BE2C (cell line): Measurements from ENCODE around the gene TEDC1.
A peak's percentile ranks its signal among the peaks of the same experiment; 100 is the strongest.

ENCODE experiments used
- DNase-seq: peaks from one replicate; pipeline ENCODE4 v3.0.0-alpha.2; 2020
- H3K27me3 ChIP-seq: fragments of 250-450 bp; sonication (Bioruptor Pico); 2 replicates; pipeline ENCODE4 v1.5.1; 2020; ENCODE audit warnings: mild to moderate bottlenecking
- H3K36me3 ChIP-seq: fragments of 250-450 bp; sonication (Bioruptor Pico); 2 replicates; pipeline ENCODE4 v1.5.1; 2020; ENCODE audit warnings: mild to moderate bottlenecking
- H3K4me1 ChIP-seq: fragments of 250-450 bp; sonication (Bioruptor Pico); 2 replicates; pipeline ENCODE4 v1.5.1; 2020
- H3K4me3 ChIP-seq: 2 replicates; pipeline ENCODE4 v1.5.1; 2011; ENCODE audit warnings: low read depth, low read length
- H3K9me3 ChIP-seq: fragments of 250-450 bp; sonication (Bioruptor Pico); 2 replicates; pipeline ENCODE4 v1.5.1; 2020
- TF ChIP-seq, protein P1 (sequence below): IDR thresholded peaks from 2 replicates; pipeline ENCODE4 v1.5.1; 2012; ENCODE audit warnings: mild to moderate bottlenecking, low read depth, low read length

TEDC1 gene

DNA sequence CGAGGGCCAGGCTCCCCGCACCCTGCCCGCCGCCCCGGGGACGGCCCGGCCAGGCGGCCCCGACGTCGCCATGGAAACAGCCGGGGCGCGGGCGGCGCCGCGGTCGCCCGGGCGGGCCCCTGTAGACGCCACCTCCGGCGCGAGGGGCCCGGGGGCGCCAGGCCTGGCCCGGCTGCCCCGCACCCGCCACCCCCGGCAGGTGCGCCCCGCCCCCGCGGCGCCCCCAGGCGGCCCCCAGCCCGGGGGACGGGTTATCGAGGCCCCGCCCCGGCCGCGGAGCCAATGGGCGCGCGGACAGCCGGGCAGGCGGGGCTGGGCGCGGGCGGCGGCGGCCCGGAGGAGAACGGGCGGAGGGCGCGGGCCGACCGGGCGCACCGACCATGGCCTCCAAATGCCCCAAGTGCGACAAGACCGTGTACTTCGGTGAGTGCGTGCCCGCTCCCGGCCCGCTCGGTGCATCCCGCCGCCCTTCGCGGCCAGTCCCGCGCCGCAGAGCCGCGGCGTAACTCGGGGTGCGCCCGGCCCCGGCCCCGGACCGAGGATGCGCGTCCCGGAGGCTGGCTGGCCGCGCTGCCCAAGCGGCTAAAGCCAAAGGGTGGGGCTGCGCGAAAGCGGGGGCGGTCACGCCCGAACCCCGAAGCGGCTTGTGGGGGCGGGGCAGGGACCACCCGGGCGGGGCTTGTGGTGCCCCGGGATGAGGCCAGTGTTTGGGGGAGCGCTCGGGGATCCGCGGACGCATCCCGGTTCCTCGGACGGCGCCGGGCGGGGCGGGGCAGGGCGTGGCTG is 16.4 kb upstream of the TEDC1 start, which contains the start of gene CRIP2:
CRIP2 (plus strand) TSS at position 339 of the 786 bp plus-strand sequence; CDS start at position 381, 42 bp downstream.
- H3K27me3 ChIP-seq, result no peaks in the 10 kb centered on the region
- TF ChIP-seq, protein P1, sequence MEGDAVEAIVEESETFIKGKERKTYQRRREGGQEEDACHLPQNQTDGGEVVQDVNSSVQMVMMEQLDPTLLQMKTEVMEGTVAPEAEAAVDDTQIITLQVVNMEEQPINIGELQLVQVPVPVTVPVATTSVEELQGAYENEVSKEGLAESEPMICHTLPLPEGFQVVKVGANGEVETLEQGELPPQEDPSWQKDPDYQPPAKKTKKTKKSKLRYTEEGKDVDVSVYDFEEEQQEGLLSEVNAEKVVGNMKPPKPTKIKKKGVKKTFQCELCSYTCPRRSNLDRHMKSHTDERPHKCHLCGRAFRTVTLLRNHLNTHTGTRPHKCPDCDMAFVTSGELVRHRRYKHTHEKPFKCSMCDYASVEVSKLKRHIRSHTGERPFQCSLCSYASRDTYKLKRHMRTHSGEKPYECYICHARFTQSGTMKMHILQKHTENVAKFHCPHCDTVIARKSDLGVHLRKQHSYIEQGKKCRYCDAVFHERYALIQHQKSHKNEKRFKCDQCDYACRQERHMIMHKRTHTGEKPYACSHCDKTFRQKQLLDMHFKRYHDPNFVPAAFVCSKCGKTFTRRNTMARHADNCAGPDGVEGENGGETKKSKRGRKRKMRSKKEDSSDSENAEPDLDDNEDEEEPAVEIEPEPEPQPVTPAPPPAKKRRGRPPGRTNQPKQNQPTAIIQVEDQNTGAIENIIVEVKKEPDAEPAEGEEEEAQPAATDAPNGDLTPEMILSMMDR, result no peak
- peak; percentile 80 for DNase-seq
- peaks cover 41% of the 10 kb centered on the region for H3K4me1 ChIP-seq
- peaks cover 4% of the 10 kb centered on the region for H3K36me3 ChIP-seq
- H3K4me3 ChIP-seq, result peak within 1 kb of the TSS; percentile 67
- no peaks in the 10 kb centered on the region for H3K9me3 ChIP-seq

DNA sequence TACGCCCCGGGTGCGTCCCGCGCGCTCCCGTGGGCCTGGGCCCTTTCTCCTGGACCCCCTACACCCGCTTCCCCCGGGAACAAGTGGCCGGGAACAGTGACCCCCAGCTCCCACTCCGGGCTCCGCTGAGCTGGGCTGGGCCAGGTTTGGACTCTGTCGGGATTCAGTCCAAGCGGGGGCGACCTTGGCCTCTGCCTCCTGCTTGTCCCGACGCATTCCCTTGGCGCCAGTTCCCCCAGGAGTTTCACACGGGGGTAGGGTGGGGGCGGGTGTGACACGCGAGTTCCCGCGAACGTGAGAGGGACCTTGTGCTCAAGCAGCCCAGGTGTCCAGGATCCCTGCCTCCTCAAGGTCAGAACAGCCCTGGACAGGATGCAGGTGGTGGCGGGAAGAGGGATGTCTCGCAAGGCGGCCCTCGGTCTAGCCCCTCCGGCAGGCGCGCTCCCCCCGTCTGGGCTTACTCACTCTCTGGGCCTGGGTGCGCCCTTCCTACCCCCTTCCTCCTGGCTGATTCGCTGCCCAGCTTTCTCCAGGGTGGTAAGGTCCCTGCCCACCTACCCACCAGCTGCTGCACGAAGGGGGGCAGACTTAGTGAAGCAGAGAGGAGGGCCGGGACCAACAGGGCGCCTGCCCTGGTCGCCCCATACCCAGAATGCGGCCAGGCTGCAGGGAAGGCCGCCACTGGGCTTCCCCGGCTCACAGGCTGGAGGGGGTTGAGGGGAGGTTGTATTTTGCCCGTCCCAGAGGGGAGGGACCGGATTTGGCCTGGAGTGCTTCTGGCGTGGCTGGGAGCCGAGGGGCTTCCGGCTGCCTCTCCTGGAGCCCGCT is 15.6 kb upstream of the TEDC1 start:
- H3K4me1 ChIP-seq, result peaks cover 43% of the 10 kb centered on the region
- peaks cover 7% of the 10 kb centered on the region for H3K36me3 ChIP-seq
- H3K9me3 ChIP-seq, result no peaks in the 10 kb centered on the region
- no peaks in the 10 kb centered on the region for H3K27me3 ChIP-seq
- TF ChIP-seq, protein P1, result no peak
- peak; percentile 76 for DNase-seq
- H3K4me3 ChIP-seq, result peak overlapping the region; percentile 67

DNA sequence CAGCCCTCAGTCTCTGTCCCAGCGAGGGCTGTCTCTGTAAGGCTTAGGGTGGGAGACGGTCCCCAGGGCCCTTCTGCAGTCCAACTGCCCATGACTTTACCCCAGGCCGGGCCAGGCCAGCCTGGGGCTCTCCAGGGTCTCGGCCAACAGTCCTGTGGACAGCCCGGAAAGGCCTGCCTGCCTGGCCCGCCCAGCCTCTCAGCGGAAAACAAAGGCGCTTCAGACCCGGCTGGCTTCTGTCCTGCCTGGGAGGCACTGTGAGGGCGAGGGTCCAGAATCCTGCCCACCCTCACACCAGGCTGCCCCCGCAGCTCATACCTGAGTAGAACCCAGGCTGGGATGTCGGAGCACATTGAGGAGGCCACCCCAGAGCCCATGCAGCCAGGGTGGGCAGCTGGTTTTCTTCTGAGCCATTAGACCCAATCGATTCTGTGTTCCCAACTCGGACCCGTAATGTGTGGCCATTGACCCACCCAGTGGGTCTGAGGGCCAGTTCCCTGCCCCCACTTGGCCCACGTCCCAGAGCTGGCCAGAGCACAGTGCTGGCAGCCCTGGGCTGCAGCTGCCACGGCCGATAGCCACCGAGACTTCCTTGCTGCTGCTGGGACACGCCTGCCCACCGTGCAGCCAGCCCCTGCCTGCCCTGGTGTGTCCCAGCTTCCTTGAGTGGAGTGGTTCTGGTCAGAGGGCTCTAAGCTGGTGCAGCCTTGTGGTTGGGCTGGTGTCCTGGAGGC is 14.8 kb upstream of the TEDC1 start:
- peak overlapping the region; percentile 67 for H3K4me3 ChIP-seq
- H3K36me3 ChIP-seq, result peaks cover 7% of the 10 kb centered on the region
- no peaks in the 10 kb centered on the region for H3K27me3 ChIP-seq
- peak; percentile 60 for DNase-seq
- TF ChIP-seq, protein P1, result no peak
- peaks cover 37% of the 10 kb centered on the region for H3K4me1 ChIP-seq
- H3K9me3 ChIP-seq, result no peaks in the 10 kb centered on the region

DNA sequence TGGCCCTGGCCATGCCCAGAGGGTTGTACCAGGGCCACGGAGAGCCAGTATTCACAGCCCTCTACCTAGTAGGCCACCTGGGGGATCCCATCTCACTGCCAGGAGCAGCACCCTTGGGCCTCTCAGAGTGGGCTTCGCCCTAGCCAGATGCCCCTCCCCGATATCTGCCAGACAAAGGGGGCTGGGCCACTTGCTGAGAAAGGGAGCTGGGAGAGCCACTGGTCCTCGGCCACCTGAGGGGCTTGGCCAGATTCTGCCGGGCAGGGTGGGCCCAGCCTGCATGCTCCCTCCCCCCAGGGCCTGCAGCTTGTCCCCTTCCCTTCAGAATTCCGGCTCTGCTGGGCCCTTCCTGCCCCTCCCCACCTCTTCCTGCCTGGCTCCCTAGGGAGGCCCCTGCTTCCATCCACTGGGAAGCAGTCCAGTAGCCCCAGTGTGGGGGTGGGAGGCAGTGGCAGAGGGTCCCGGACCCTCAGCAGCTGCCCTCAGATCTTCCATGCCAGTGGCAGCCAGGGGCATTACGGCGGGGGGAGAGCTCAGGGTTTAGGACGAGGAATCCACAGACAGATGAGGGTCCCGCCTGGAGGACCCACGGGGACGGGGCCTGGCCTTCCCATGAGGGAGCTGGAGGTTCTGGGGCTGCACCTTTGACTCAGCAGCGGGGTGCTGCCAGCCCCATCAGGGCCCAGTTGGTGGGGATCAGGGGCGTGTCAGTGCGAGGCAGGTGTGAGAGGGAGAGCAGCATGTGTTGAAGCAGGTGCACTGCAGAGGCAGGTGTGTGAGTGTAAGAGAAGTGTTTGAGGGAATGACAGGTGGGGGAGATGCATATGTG is 14.0 kb upstream of the TEDC1 start:
- Histone ChIP-seq H3K4me3 (peak overlapping the region; percentile 67), H3K27me3 (no peaks in the 10 kb centered on the region), H3K9me3 (no peaks in the 10 kb centered on the region), H3K36me3 (peaks cover 7% of the 10 kb centered on the region), H3K4me1 (peaks cover 33% of the 10 kb centered on the region)
- peak; percentile 64 for DNase-seq
- TF ChIP-seq, protein P1, result no peak

DNA sequence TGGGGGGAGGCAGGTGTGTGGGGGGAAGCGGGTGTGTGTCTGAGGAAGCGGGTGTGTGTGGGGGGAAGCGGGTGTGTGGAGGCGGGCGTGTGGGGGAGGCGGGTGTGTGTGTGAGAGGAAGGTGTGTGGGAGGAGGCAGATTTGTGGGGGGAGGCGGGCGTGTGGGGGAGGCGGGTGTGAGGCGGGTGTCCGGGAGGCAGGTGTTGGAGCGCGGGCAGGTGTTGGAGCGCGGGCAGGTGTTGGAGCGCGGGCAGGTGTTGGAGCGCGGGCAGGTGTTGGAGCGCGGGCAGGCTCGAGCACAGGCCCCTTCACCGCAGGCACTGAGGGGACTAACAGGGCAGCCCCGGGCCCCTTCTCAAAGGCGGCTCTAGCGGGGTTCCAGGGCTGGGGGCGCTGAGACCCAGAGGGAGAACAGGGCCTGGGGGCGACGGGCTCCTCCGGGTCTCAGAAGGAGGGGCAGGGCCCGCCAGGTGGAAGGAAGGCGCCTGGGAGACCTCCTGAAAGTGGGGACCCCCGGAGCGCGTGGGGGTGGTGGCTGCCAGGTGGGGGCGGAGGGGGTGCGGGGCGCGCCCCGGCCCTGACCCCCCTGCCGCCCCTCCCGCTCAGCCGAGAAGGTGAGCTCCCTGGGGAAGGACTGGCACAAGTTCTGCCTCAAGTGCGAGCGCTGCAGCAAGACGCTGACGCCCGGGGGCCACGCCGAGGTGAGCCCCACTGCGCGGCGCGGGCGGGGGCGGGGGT is 13.2 kb upstream of the TEDC1 start:
- no peaks in the 10 kb centered on the region for H3K9me3 ChIP-seq
- no peak overlapping the region; the same call in 1 of the 2 replicates for H3K4me3 ChIP-seq
- no peaks in the 10 kb centered on the region for H3K27me3 ChIP-seq
- TF ChIP-seq, protein P1, result no peak
- H3K36me3 ChIP-seq, result peaks cover 7% of the 10 kb centered on the region
- H3K4me1 ChIP-seq, result peaks cover 32% of the 10 kb centered on the region
- DNase-seq, result no peak
